Transverse colon (tissue), 4 donors: ENCODE data around the gene ELAC1. TPM values are rescaled to one million over a fixed set of nuclear protein-coding genes. Genes with fewer than 3 reads are reported as not detected.

Source experiments
- DNase-seq: peaks from one replicate; pipeline ENCODE4 v3.0.0-alpha.2; 2019
- H3K27ac ChIP-seq, 4 donors: fragments of 200-600 bp; sonication (generic); 2 replicates each; pipeline ENCODE4 v1.5.1; 2016 to 2018; ENCODE audit warnings: inconsistent platforms in 4 of 4
- H3K27me3 ChIP-seq: fragments of 200-600 bp; sonication (generic); 2 replicates; pipeline ENCODE4 v1.5.1; 2017; ENCODE audit warnings: inconsistent platforms
- H3K36me3 ChIP-seq, 4 donors: fragments of 200-600 bp; sonication (generic); 2 replicates each; pipeline ENCODE4 v1.5.1; 2017 to 2019; ENCODE audit warnings: inconsistent platforms in 4 of 4
- H3K4me1 ChIP-seq, 4 donors: fragments of 200-600 bp; sonication (generic); 2 replicates each; pipeline ENCODE4 v1.5.1; 2017 to 2020; ENCODE audit warnings: inconsistent platforms in 4 of 4
- H3K4me3 ChIP-seq, 4 donors: fragments of 200-600 bp; sonication (generic); 1 replicate in 1 of 4; 2 replicates in 3 of 4; pipeline versions ENCODE4 v1.5.1 to v1.6.1; 2017 to 2019; ENCODE audit warnings: inconsistent platforms in 4 of 4
- H3K9me3 ChIP-seq, 2 donors: fragments of 200-600 bp; sonication (generic); 2 replicates each; pipeline ENCODE4 v1.5.1; 2017 to 2019; ENCODE audit warnings: inconsistent platforms in 2 of 2
- EP300 ChIP-seq: sonication (generic); formaldehyde crosslinking; IDR thresholded peaks from one replicate; pipeline ENCODE4 v1.6.1; 2017; ENCODE audit warnings: antibody characterized with exemption, low read depth
- POLR2A ChIP-seq: fragments of 450-650 bp; IDR thresholded peaks from one replicate; pipeline ENCODE4 v1.6.1; 2016; ENCODE audit warnings: antibody characterized with exemption, mild to moderate bottlenecking, moderate library complexity
- POLR2AphosphoS5 ChIP-seq, 3 donors: sonication (generic); formaldehyde crosslinking; IDR thresholded peaks; one replicate each; pipeline ENCODE4 v1.6.1; 2016; ENCODE audit warnings: antibody characterized with exemption in 3 of 3
- WGBS, 2 donors: methylation state at CpG; one replicate each; pipeline ENCODE4 v1.1.5; 2018; ENCODE audit warnings: low coverage in 1 of 2; 5-methylcytosine and 5-hydroxymethylcytosine counted together
- in situ Hi-C, 4 donors: fragments of 200-750 bp; cut with MboI; loops; one replicate each; pipeline versions ENCODE4 v1.15.0 to v1.15.1; 2017; ENCODE audit warnings: low sequenced_read_pairs in 3 of 4, low pct_ligation_motif_present in 1 of 4, low pct_unique_long_range_greater_than_20kb in 1 of 4
- intact Hi-C: fragments of 100-400 bp; cut with DNase I; formaldehyde crosslinking; loops from one replicate; pipeline ENCODE4 v1.15.1; 2023; ENCODE audit warnings: low total_unique reads
- total RNA-seq, 4 donors: library from RNA; depleted of rRNA; stranded (reverse); fragments of >200 nt; gene quantifications; one replicate each; pipeline ENCODE4 v1.1.0, GENCODE V29; 2016
- TF ChIP-seq, protein P1 (sequence below), 5 experiments: fragments of 200-600 bp in 3 of 5; fragments of 450-650 bp in 2 of 5; sonication (generic) in 3 of 5; IDR thresholded peaks; 1 replicate in 2 of 5; 2 replicates in 3 of 5; pipeline ENCODE4 v1.5.1; 2016 to 2017; ENCODE audit warnings: antibody characterized with exemption in 5 of 5, inconsistent platforms in 3 of 5, mild to moderate bottlenecking in 2 of 5, moderate library complexity in 1 of 5

ELAC1 gene
- total RNA-seq, 4 donors from 2014 or later = 3.2 to 9.6 (median 6.4) TPM; not detected in 1

DNA sequence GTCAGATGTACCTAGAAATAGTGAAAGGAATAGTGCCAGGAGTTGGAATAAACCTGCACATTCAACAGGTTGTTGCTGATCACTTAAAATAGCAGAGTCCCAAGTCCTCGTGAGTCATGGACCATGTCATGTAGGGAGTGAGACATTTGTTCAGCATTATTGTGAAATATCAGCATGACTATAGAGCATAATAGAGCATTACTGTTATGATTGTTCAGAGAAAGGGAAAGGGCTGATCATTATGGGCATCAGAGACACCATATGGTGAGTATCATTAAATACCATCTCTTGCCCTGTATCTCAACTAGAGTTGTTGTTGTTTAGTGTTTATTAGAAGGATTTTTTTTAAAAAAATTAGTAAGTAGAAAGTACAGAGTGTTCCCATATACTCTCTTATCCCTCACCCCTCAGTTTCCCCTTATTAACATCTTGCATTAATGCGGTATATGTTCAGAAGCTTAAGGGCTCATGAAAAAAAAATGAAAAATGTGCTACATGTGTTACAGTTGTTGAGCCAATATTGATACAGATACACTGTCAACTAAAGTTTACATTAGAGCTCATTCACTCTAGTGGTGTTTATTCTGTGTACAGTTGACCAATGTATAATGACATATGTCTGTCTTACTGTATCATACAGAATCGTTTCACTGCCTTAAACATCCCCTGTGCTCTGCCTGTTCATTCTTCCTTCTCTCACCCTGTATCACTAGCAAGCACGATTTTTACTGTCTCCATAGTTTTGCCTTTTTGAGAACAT, 5.7 kb downstream of the ELAC1 start:
- Histone ChIP-seq H3K27ac (no peak overlapping the region), H3K4me3 (no peak overlapping the region), H3K9me3 (peaks cover 0 to 5% of the 10 kb centered on the region in 2 donors), H3K4me1 (peaks cover 8 to 36% (median 18%) of the 10 kb centered on the region in 4 donors), H3K36me3 (peaks cover 0 to 40% (median 13%) of the 10 kb centered on the region in 4 donors), H3K27me3 (no peaks in the 10 kb centered on the region)
- 62 to 63% methylated on average over 4 of the region's 4 CpGs for WGBS, 2 donors
- intact Hi-C loops = no loop called here
- DNase-seq = no peak
- TF ChIP-seq POLR2AphosphoS5 (IDR thresholded peaks at IDR 0.05) (peak in 1 of 3 donors; percentile 65), EP300 (no peak)
- TF ChIP-seq, protein P1, sequence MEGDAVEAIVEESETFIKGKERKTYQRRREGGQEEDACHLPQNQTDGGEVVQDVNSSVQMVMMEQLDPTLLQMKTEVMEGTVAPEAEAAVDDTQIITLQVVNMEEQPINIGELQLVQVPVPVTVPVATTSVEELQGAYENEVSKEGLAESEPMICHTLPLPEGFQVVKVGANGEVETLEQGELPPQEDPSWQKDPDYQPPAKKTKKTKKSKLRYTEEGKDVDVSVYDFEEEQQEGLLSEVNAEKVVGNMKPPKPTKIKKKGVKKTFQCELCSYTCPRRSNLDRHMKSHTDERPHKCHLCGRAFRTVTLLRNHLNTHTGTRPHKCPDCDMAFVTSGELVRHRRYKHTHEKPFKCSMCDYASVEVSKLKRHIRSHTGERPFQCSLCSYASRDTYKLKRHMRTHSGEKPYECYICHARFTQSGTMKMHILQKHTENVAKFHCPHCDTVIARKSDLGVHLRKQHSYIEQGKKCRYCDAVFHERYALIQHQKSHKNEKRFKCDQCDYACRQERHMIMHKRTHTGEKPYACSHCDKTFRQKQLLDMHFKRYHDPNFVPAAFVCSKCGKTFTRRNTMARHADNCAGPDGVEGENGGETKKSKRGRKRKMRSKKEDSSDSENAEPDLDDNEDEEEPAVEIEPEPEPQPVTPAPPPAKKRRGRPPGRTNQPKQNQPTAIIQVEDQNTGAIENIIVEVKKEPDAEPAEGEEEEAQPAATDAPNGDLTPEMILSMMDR (IDR thresholded peaks at IDR 0.05) = no peak
- in situ Hi-C loops = no loop called here

DNA sequence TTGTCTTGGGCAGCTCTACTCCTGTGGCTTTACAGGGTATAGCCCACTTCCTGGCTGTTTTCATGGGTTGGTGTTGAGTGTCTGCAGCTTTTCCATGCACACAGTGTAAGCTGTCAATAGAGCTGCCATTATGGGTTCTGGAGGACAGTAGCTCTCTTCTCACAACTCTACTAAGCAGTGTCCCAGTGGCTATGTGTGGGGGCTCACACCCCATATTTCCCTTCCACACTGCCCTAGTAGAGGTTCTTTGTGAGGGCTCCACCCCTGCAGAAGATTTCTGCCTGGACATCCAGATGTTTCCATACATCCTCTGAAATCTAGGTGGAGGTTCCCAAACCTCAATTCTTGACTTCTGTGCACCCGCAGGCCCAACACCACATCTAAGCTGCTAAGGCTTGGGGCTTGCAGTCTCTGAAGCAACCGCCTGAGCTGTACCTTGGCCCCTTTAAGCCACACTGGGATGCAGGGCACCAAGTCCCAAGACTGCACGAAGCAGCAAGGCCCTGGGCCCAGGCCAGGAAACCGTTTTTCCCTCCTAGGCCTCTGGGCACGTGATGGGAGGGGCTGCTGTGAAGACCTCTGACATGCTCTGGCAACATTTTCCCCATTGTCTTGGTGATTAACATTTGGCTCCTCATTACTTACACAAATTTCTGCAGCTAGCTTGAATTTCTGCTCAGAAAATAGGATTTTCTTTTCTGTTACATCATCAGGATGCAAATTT, 9.4 kb downstream of the ELAC1 start:
- Histone ChIP-seq H3K27ac (no peak overlapping the region), H3K9me3 (peaks cover 0 to 5% of the 10 kb centered on the region in 2 donors), H3K4me1 (peaks cover 0 to 33% (median 14%) of the 10 kb centered on the region in 4 donors), H3K36me3 (peaks cover 0 to 49% (median 15%) of the 10 kb centered on the region in 4 donors), H3K27me3 (no peaks in the 10 kb centered on the region), H3K4me3 (no peak overlapping the region)
- TF ChIP-seq EP300 (no peak), POLR2AphosphoS5 (IDR thresholded peaks at IDR 0.05) (no peak), POLR2A (no peak)
- TF ChIP-seq, protein P1 (IDR thresholded peaks at IDR 0.05) = no peak
- in situ Hi-C loops = no loop called here
- 87% methylated on average over 5 of the region's 5 CpGs; no CpG with 5 or more reads in 1 of the 2 donors for WGBS, 2 donors
- intact Hi-C loops = no loop called here
- DNase-seq = no peak

DNA sequence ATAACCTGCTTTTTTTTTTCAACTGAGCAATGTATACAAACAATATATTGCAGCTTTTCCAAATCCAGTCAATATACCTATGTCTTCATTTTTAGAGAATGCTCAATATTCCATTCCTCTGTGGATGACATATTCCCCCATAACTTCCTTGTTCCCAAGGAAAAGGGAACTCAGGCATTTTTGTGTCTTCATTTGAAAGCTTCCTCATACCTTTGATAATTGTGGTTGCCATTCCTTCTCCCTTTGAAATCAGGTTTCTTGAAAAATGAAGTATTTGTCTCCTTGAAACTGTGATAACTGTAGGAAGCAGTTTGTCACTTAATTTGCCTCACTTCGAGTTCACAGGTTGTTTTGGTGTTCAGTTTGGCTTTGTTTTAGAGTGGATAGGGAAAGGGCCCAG, 13.5 kb downstream of the ELAC1 start:
- Histone ChIP-seq H3K27me3 (no peaks in the 10 kb centered on the region), H3K27ac (peak overlapping the region; percentile 52 to 75 (median 69)), H3K4me1 (peaks cover 0 to 23% (median 16%) of the 10 kb centered on the region in 4 donors), H3K9me3 (peaks cover 0 to 5% of the 10 kb centered on the region in 2 donors), H3K36me3 (peaks cover 0 to 30% (median 11%) of the 10 kb centered on the region in 4 donors), H3K4me3 (no peak overlapping the region)
- no peak for DNase-seq
- intact Hi-C loops = no loop called here
- WGBS, 2 donors = 59 to 89% methylated on average over 1 of the region's 1 CpG
- in situ Hi-C loops = no loop called here
- TF ChIP-seq POLR2A (no peak), EP300 (no peak)

DNA sequence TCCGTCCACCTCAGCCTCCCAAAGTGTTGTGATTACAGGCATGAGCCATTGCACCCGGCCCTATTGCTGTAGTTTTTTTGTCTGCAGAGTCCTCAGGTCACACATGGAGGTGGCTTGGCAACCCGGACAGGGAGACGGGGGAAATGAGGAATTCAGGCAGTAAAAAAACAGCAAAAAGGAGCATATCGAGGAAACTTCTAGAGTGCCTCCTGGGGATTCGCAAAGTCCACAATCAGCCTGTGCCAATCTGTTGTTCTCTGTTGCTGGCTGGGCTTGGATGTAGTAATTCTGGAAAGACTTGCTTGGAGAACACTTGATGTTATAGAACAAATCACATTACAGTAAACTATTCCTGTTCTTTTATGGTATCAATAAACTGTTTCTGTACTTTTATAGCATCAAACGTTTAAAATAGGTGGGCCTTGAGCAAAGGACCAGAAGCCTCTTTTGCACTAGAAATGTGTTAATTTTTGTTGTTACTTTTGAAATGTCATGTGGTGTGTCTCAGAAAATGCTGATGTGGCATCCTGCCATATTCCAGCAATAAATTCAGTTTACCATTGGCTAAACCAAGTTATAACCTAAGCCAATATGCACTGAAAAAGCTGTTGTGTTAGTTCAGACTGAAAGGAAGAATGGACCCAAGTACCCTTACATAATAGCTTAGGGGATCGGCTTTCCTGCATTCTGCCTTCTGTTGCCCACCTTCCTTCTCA, 14.4 kb downstream of the ELAC1 start:
- H3K27me3 ChIP-seq = no peaks in the 10 kb centered on the region
- DNase-seq = peak; percentile 38
- no peaks in the 10 kb centered on the region for H3K9me3 ChIP-seq
- H3K4me1 ChIP-seq = peaks cover 0 to 23% (median 16%) of the 10 kb centered on the region in 4 donors
- intact Hi-C loops = no loop called here
- in situ Hi-C loops = no loop called here
- peaks cover 0 to 22% (median 8%) of the 10 kb centered on the region in 4 donors for H3K36me3 ChIP-seq
- peak overlapping the region; percentile 52 to 75 (median 69) for H3K27ac ChIP-seq
- 51 to 55% methylated on average over 8 of the region's 8 CpGs for WGBS, 2 donors
- no peak for TF ChIP-seq EP300
- TF ChIP-seq POLR2AphosphoS5 (IDR thresholded peaks at IDR 0.05) = peak in 2 of 3 donors; percentile 12 to 47
- H3K4me3 ChIP-seq = no peak overlapping the region
